GM18508 (cell line): ENCODE data around the gene BTF3.
"Not testable (repeated sequence)": the region's sequence is repeated elsewhere in the genome, so short reads cannot be mapped to it uniquely, and the experiment has no call there.

Source experiments
- ATAC-seq: cut with Tn5 transposase; IDR thresholded peaks from one replicate; pipeline ENCODE4 v1.9.1; 2021; ENCODE audit warnings: moderate number of reproducible peaks; ENCODE audit not compliant: insufficient read depth, unreplicated experiment

BTF3 gene

GRCh38 chr5:73498057-73498992 is at the start of gene BTF3:
BTF3 (plus strand) TSS chr5:73498442; CDS start chr5:73498668, 226 bp downstream.
- peak; percentile 73 for ATAC-seq

- no peak for ATAC-seq
These were observed 49.6 kb upstream of the BTF3 start, which contains the start of gene FOXD1 for GRCh38 chr5:73448463-73449136. FOXD1 (minus strand) TSS chr5:73448777; CDS start chr5:73448362, 415 bp downstream.

GRCh38 chr5:73450137-73450536 is 48.1 kb upstream of the BTF3 start:
- ATAC-seq, result no peak

GRCh38 chr5:73450672-73451223 is 47.5 kb upstream of the BTF3 start:
- ATAC-seq, result no peak

- ATAC-seq, result no peak
These were observed 46.8 kb upstream of the BTF3 start for GRCh38 chr5:73451224-73452130.

GRCh38 chr5:73452215-73452614 is 46.0 kb upstream of the BTF3 start:
- ATAC-seq, result no peak

- ATAC-seq, result no peak
These were observed 43.7 kb upstream of the BTF3 start for GRCh38 chr5:73454379-73455036.

GRCh38 chr5:73456462-73456861 is 41.8 kb upstream of the BTF3 start:
- ATAC-seq, result not testable (repeated sequence)

GRCh38 chr5:73459366-73459765 is 38.9 kb upstream of the BTF3 start:
- ATAC-seq, result no peak

- no peak for ATAC-seq
These were observed 38.1 kb upstream of the BTF3 start for GRCh38 chr5:73460133-73460532.

- ATAC-seq, result no peak
These were observed 34.1 kb upstream of the BTF3 start for GRCh38 chr5:73464016-73464745.

GRCh38 chr5:73468638-73469037 is 29.6 kb upstream of the BTF3 start:
- not testable (repeated sequence) for ATAC-seq

- ATAC-seq, result no peak
These were observed 28.4 kb upstream of the BTF3 start for GRCh38 chr5:73469878-73470277.

- no peak for ATAC-seq
These were observed 26.6 kb upstream of the BTF3 start for GRCh38 chr5:73471654-73472053.

- no peak for ATAC-seq
These were observed 26.1 kb upstream of the BTF3 start for GRCh38 chr5:73472116-73472515.

GRCh38 chr5:73480500-73480899 is 17.7 kb upstream of the BTF3 start:
- no peak for ATAC-seq

- ATAC-seq, result no peak
These were observed 15.7 kb upstream of the BTF3 start for GRCh38 chr5:73482383-73483136.

- ATAC-seq, result no peak
These were observed 14.6 kb upstream of the BTF3 start for GRCh38 chr5:73483676-73484075.
